NCI-H82 treated with DMSO at 0.1 percent for 48 hours (cell line): ENCODE results near the gene SVOPL.

Source experiments
- DNase-seq: peaks from one replicate; lab custom pipeline; 2025; ENCODE audit not compliant: unreplicated experiment; lab: John Stamatoyannopoulos, UW

Gene SVOPL

GRCh38 chr7:138662076-138662990 lies 38.8 kb downstream of the SVOPL start:
- no peak for DNase-seq

GRCh38 chr7:138661069-138661635 lies 40.0 kb downstream of the SVOPL start:
- no peak for DNase-seq

DNA sequence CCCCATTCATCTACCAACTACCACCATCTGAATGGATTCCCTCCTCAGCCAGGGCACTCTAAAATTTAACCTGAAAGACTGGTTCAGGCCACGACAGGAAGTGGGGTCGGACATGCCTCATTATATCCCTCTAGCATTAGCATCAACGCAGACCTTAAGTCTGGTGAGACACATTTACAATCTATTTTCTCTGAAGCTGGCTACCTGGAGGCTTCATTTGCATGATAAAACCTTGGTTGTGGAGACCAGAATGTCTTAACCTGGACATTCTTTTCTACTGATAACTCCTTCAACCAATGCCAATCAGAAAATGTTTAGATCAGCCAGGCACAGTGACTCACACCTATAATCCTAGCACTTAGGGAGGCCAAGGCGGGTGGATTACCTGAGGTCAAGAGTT lies 42.3 kb downstream of the SVOPL start:
- no peak for DNase-seq

DNA sequence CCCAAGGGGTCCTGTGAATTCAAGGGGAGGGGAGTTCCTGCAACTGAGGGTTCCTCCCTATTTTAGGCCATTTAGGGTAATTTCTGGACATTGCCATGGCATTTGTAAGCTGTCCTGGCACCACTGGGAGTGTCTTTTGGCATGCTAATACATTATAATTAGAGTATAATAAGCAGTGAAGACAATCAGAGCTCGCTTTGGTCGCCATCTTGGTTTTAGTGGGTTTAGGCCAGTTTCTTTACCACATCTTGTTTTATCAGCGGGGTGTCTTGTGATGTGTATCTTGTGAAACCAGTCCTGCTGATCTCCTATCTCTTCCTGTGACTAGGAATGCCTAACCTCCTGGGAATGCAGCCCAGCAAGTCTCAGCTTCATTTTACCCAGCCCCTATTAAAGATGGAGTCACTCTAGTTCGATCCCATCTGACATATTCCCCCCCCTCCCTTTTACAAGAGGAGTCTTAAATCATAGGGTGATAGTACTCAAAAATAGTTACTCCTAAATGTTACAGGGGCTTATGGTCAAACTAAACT lies 43.2 kb downstream of the SVOPL start:
- DNase-seq, result no peak

GRCh38 chr7:138656952-138657351 lies 44.2 kb downstream of the SVOPL start:
- DNase-seq, result no peak

GRCh38 chr7:138654616-138655015 lies 46.5 kb downstream of the SVOPL start:
- DNase-seq, result no peak

DNA sequence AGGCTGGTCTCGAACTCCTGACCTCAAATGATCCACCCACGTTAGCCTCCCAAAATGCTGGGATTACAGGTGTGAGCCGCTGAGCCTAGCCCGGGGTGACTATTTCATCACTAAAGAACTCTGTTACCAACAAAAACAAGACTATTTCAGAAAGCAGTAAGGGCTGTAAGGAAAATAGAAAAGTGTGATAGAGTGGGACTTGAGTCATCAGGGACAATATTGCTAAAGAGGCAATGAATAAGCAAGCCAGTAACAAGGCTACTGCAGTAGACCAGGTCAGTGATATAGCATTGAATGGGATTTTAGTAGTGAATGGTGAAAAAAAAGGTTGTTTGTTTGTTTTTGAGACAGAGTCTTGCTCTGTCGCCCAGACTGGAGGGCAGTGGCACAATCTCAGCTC lies 51.7 kb downstream of the SVOPL start:
- DNase-seq, result no peak

GRCh38 chr7:138645284-138645683 lies 55.9 kb downstream of the SVOPL start:
- DNase-seq, result no peak

DNA sequence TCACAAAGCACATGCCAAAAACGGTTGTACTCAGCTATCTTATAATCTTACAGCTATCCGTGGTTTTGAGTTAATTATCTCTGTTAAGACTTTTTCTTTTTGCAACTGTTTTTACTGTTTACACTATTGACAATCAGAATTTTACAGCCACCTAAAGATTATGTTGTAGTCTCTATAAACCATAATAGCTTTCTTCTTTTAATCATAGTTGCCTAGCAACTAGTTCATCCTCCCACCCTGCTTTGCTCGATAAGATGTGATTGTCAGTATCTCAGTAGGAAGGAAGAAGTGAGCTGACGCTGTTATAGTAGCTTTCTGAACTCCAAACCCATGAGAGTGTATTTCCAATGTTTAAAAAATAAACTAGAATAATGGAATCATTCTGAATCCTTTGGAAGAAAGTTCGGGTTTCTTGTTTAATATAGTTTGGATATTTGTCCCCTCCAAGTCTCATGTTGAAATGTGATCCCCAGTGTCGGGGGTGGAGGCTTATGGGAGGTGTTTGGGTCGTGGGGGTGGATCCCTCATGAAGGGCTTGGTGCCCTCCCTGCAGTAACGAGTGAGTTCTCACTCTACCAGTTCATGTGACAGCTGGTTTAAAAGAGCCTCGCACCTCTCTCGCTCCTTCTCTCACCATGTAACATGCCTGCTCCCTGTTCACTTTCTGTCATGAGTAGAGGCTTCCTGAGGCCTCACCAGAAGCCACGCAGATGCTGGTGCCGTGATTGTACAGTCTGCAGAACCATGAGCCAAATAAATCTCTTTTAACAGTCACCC lies 68.1 kb downstream of the SVOPL start:
- no peak for DNase-seq

DNA sequence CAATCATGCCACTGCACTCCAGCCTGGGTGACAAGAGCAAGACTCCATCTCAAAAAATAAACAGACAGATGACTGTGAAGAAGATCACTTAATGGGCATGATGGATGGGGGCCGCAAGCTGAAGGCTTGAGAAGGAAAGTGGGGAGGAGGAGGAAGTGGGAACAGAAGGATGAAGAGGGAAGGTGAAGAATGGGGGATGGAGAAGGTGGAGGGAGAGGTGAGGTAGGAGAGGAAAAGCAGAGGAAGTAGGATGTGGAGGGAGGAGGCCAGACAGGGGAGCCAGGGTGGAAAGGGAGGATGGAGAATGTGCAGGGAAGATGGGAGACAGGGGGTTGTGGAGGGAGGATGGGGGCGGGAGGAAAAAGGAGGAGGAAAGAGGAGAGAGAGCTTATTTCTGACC lies 68.8 kb downstream of the SVOPL start:
- DNase-seq, result no peak

DNA sequence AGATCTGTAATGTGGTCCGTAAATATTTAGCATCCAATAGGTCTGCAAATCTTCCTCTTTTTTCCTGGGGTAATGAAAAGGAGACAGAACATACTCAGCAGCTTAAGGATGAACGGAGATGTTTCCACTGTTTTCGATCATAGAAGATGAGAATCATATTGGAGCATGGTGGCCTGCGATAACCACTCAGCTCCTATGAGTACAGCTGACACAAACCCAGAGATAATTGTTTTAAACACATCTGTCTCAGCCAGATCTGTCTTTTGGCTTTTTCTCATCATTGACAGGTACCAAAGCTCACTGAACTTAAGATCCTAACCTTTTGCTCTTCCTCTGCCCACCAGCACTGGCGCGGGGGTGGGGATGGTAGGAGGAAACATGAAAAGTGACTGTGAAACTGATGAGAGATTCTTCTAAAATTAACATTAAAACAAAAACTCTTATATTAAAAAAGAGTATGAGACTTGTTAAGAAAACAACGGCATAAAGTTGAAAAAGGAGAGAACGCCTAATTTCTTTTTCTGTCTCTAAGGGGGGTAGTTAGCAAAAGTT lies 71.0 kb downstream of the SVOPL start:
- no peak for DNase-seq

- DNase-seq, result no peak
These were observed 73.8 kb downstream of the SVOPL start for GRCh38 chr7:138627361-138627760.

DNA sequence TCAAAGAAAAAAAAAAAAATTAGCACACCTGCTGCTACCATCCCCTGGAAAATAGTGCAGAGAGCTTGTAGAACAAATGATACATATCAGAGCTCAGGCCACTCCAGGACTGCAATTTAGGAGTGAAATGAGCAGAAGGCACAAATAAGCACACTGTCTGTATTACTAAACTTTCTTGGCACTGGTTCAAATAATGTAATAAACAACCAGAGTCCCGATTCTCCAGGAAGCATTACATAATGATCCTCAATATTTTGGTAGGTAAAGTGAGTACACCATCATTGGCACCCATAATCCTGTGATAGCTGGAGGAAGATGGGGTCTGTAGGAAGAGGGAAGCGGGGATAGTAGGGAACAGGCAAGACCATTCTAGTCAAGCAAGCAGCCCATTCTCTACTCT lies 74.3 kb downstream of the SVOPL start:
- no peak for DNase-seq

- DNase-seq, result no peak
These were observed 75.3 kb downstream of the SVOPL start for GRCh38 chr7:138625849-138626230.

- no peak for DNase-seq
These were observed 75.9 kb downstream of the SVOPL start for GRCh38 chr7:138625084-138625848.

- DNase-seq, result no peak
These were observed 78.3 kb downstream of the SVOPL start for GRCh38 chr7:138622841-138623240.

- no peak for DNase-seq
These were observed 82.2 kb downstream of the SVOPL start for GRCh38 chr7:138618933-138619332.

DNA sequence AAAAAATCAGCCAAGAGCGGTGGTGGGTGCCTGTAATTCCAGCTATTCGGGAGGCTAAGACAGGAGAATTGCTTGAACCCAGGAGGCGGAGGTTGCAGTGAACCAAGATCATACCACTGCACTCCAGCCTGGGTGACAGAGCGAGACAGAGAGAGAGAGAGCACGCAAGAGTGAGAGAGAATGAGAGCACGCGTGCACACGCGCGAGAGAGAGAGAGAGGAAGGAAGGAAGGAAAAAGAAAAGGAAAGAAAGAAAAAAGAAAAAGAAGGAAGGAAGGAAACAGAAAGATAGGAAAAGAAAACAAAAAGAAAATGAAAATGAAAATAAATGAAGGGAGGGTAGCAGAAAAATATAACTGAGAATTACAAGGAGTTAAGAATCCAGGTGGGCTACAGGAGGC lies 82.7 kb downstream of the SVOPL start:
- no peak for DNase-seq

DNA sequence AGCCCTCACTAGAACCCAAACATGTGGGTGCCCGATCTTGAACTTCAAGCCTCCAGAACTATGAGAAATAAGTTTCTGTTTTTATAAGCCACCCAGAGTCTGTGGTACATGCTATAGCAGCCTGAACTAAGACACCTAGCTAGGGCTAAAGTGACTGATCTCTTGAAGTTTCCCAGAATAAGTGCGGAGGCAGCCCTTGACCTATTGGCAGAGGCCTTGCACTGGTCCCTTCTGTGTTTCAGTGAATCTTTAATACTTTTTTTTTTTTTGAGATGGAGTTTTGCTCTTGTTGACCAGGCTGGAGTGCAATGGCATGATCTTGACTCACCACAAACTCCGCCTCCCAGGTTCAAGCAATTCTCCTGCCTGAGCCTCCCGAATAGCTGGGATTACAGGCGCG lies 85.1 kb downstream of the SVOPL start:
- no peak for DNase-seq

DNA sequence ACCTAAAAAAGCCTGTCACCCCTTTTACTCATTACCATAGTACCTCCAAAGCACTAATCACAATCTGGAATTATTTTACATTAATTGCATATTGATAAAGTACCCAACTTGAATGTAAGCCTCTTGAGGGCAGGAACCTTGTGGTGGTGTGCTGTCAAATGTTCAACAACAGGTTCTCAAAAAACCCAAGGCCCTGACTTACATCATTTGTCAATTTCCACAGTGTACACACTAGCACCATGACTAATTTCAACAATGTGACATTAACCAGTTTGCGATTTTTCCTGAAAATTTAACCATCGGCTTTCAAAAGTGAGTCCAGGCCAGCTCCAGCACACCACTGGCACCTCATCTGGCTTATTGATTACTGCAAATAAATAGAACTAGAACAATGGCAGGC lies 87.5 kb downstream of the SVOPL start:
- no peak for DNase-seq
